Panc1 (cell line): ENCODE measurements around the gene LRRN4CL.

Experiments
- CTCF ChIP-seq: fragments of 450-650 bp; IDR thresholded peaks from 2 replicates; pipeline ENCODE4 v1.5.1; 2017; ENCODE audit warnings: mild to moderate bottlenecking
- POLR2AphosphoS5 ChIP-seq: IDR thresholded peaks from 2 replicates; pipeline ENCODE4 v1.6.1; 2012; ENCODE audit warnings: mild to moderate bottlenecking, low read depth, low read length, moderate library complexity
- REST ChIP-seq, 2 experiments: IDR thresholded peaks; 2 replicates each; pipeline ENCODE4 v1.6.1; 2011 to 2012; ENCODE audit warnings: low read depth in 2 of 2, control low read depth in 1 of 2, low read length in 1 of 2, mild to moderate bottlenecking in 1 of 2, moderate library complexity in 1 of 2; ENCODE audit not compliant: insufficient read depth in 1 of 2

- TF ChIP-seq CTCF (peak; percentile 90), POLR2AphosphoS5 (no peak), REST (IDR thresholded peaks at IDR 0.05; ENCODE audit: insufficient read depth in 1 of 2, low read depth in 2 of 2, low read length in 1 of 2) (no peak)
Observed at GRCh38 chr11:62694455-62695167, 5.3 kb upstream of the LRRN4CL start.
